Neuronal stem cell (in vitro differentiated cells): Measurements from ENCODE around the gene NDUFS2.

Source experiments
- DNase-seq: peaks from one replicate; pipeline ENCODE4 v3.0.0-alpha.2; 2013; ENCODE audit warnings: low spot score
- H2AFZ ChIP-seq: one replicate; pipeline ENCODE4 v1.6.1; 2013; ENCODE audit warnings: mild to moderate bottlenecking, low read length, inconsistent platforms
- H2AK5ac ChIP-seq: 2 replicates; pipeline ENCODE4 v1.6.1; 2013; ENCODE audit warnings: low read depth, mild to moderate bottlenecking, inconsistent platforms, low read length, moderate library complexity, mixed read lengths
- H2BK120ac ChIP-seq: 2 replicates; pipeline ENCODE4 v1.6.1; 2013; ENCODE audit warnings: low read depth, mild to moderate bottlenecking, inconsistent platforms, low read length, moderate library complexity, mixed read lengths
- H2BK12ac ChIP-seq: one replicate; pipeline ENCODE4 v1.6.1; 2013; ENCODE audit warnings: low read length, inconsistent platforms
- H2BK15ac ChIP-seq: 2 replicates; pipeline ENCODE4 v1.6.1; 2013; ENCODE audit warnings: mild to moderate bottlenecking, low read length, inconsistent platforms, mixed read lengths
- H2BK5ac ChIP-seq: one replicate; pipeline ENCODE4 v1.6.1; 2013; ENCODE audit warnings: inconsistent platforms, mild to moderate bottlenecking, low read length, moderate library complexity
- H3K14ac ChIP-seq: one replicate; pipeline ENCODE4 v1.6.1; 2013; ENCODE audit warnings: low read length, inconsistent platforms
- H3K18ac ChIP-seq: 2 replicates; pipeline ENCODE4 v1.6.1; 2013; ENCODE audit warnings: low read length, inconsistent platforms
- H3K23ac ChIP-seq: 2 replicates; pipeline ENCODE4 v1.6.1; 2013; ENCODE audit warnings: low read depth, mild to moderate bottlenecking, mixed read lengths, low read length, inconsistent platforms; ENCODE audit not compliant: poor library complexity
- H3K27ac ChIP-seq: replicated peaks from 3 replicates; pipeline ENCODE4 v1.5.1; 2013; ENCODE audit warnings: low read length, inconsistent platforms
- H3K27me3 ChIP-seq, 3 experiments: 2 replicates each; pipeline ENCODE4 v1.6.1; 2013; ENCODE audit warnings: low read length in 3 of 3, mild to moderate bottlenecking in 2 of 3, inconsistent platforms in 1 of 3, low read depth in 1 of 3, mixed read lengths in 1 of 3, moderate library complexity in 1 of 3; ENCODE audit not compliant: control insufficient read depth in 3 of 3, insufficient read depth in 3 of 3
- H3K36me3 ChIP-seq, 2 donors: replicated peaks in 1 of 2; 2 replicates each; pipeline ENCODE4 v1.6.1; 2013; ENCODE audit warnings: low read length in 2 of 2; ENCODE audit not compliant: control insufficient read depth in 2 of 2, insufficient read depth in 2 of 2
- H3K4ac ChIP-seq: 2 replicates; pipeline ENCODE4 v1.6.1; 2013; ENCODE audit warnings: inconsistent platforms, mild to moderate bottlenecking, low read length, moderate library complexity
- H3K4me1 ChIP-seq, 2 donors: 1 replicate in 1 of 2; 2 replicates in 1 of 2; pipeline ENCODE4 v1.6.1; 2013; ENCODE audit warnings: low read length in 2 of 2, low read depth in 1 of 2; ENCODE audit not compliant: control insufficient read depth in 2 of 2, insufficient read depth in 1 of 2
- H3K4me2 ChIP-seq: one replicate; pipeline ENCODE4 v1.6.1; 2013; ENCODE audit warnings: mild to moderate bottlenecking, low read length, inconsistent platforms; ENCODE audit not compliant: insufficient read depth, poor library complexity, severe bottlenecking
- H3K4me3 ChIP-seq, 2 donors: 2 replicates each; pipeline ENCODE4 v1.5.1; 2013; ENCODE audit warnings: low read length in 2 of 2, mild to moderate bottlenecking in 2 of 2, inconsistent platforms in 1 of 2, moderate library complexity in 1 of 2
- H3K79me1 ChIP-seq: one replicate; pipeline ENCODE4 v1.6.1; 2013; ENCODE audit warnings: low read depth, mild to moderate bottlenecking, inconsistent platforms, low read length, moderate library complexity
- H3K9ac ChIP-seq: one replicate; pipeline ENCODE4 v1.6.1; 2013; ENCODE audit warnings: mild to moderate bottlenecking, low read depth, low read length, inconsistent platforms; ENCODE audit not compliant: poor library complexity
- H3K9me3 ChIP-seq, 2 donors: replicated peaks in 1 of 2; 2 replicates each; pipeline versions ENCODE3 to v1.6.1; 2013; ENCODE audit warnings: low read length in 2 of 2, mild to moderate bottlenecking in 2 of 2, inconsistent platforms in 1 of 2, low read depth in 1 of 2, mixed read lengths in 1 of 2, moderate library complexity in 1 of 2; ENCODE audit not compliant: control insufficient read depth in 2 of 2, insufficient read depth in 1 of 2
- H4K8ac ChIP-seq: one replicate; pipeline ENCODE4 v1.6.1; 2013; ENCODE audit warnings: low read depth, mild to moderate bottlenecking, inconsistent platforms, low read length, moderate library complexity
- H4K91ac ChIP-seq: one replicate; pipeline ENCODE4 v1.6.1; 2013; ENCODE audit warnings: low read length, low read depth, mild to moderate bottlenecking, inconsistent platforms; ENCODE audit not compliant: poor library complexity
- WGBS, 2 donors: extraction: QIAGEN DNeasy Blood & Tissue Kit; methylation state at CpG; one replicate each; pipeline ENCODE4 v1.1.7; 2013; ENCODE audit warnings: missing lambda C conversion rate in 2 of 2, mixed read lengths in 1 of 2; ENCODE audit not compliant: insufficient read length in 2 of 2, insufficient replicate concordance in 1 of 2; ENCODE audit errors: extremely low coverage in 2 of 2; 5-methylcytosine and 5-hydroxymethylcytosine counted together

The NDUFS2 gene

GRCh38 chr1:161219078-161219892 is 17.1 kb downstream of the NDUFS2 start:
- peaks cover 0 to 4% (median 0%) of the 10 kb centered on the region in 3 experiments for H3K27me3 ChIP-seq
- H3K23ac ChIP-seq = no peak overlapping the region
- peaks cover 2 to 10% of the 10 kb centered on the region in 2 donors for H3K36me3 ChIP-seq
- no peak overlapping the region for H2BK12ac ChIP-seq
- DNase-seq = no peak
- H3K4ac ChIP-seq = no peak overlapping the region
- H2AK5ac ChIP-seq = no peak overlapping the region
- no peak overlapping the region for H4K91ac ChIP-seq
- H3K27ac ChIP-seq = no peak overlapping the region
- H3K4me3 ChIP-seq = no peak overlapping the region
- no peak overlapping the region for H2BK5ac ChIP-seq
- no peak overlapping the region for H4K8ac ChIP-seq
- peaks cover 4 to 6% of the 10 kb centered on the region in 2 donors for H3K4me1 ChIP-seq
- no peaks in the 10 kb centered on the region for H3K79me1 ChIP-seq
- no peak overlapping the region for H3K9ac ChIP-seq
- WGBS, 2 donors = no CpG with 5 or more reads among the region's 5 CpGs
- H2AFZ ChIP-seq = no peak overlapping the region
- H2BK120ac ChIP-seq = no peak overlapping the region
- H3K9me3 ChIP-seq = no peaks in the 10 kb centered on the region
- H3K18ac ChIP-seq = no peak overlapping the region
- H2BK15ac ChIP-seq = no peak overlapping the region
- H3K14ac ChIP-seq = no peak overlapping the region
- no peak overlapping the region for H3K4me2 ChIP-seq

- no CpG with 5 or more reads among the region's 5 CpGs for WGBS, 2 donors
- DNase-seq = no peak
- no peak overlapping the region for H3K27ac ChIP-seq
These were observed 17.8 kb downstream of the NDUFS2 start for GRCh38 chr1:161220002-161220401.

GRCh38 chr1:161222175-161223019 is 20.2 kb downstream of the NDUFS2 start:
- Histone ChIP-seq H4K8ac (no peak overlapping the region), H3K36me3 (no peaks in the 10 kb centered on the region), H3K4me3 (no peak overlapping the region), H3K4me2 (no peak overlapping the region), H3K27me3 (peaks cover 0 to 4% (median 0%) of the 10 kb centered on the region in 3 experiments), H3K79me1 (no peaks in the 10 kb centered on the region), H2AK5ac (no peak overlapping the region), H2BK15ac (no peak overlapping the region), H2AFZ (no peak overlapping the region), H3K27ac (no peak overlapping the region), H3K4ac (no peak overlapping the region), H3K14ac (no peak overlapping the region), H3K9ac (no peak overlapping the region), H3K4me1 (peaks cover 6 to 9% of the 10 kb centered on the region in 2 donors), H2BK5ac (no peak overlapping the region), H3K9me3 (no peaks in the 10 kb centered on the region), H2BK120ac (no peak overlapping the region), H2BK12ac (no peak overlapping the region), H3K18ac (no peak overlapping the region), H4K91ac (no peak overlapping the region), H3K23ac (no peak overlapping the region)
- WGBS, 2 donors = no CpG with 5 or more reads among the region's 6 CpGs
- DNase-seq = no peak

More at GRCh38 chr1:161220002-161220401, 17.8 kb downstream of the NDUFS2 start:
- no peak overlapping the region for H2BK12ac ChIP-seq
- no peak overlapping the region for H4K8ac ChIP-seq
- peaks cover 0 to 4% of the 10 kb centered on the region in 2 donors for H3K36me3 ChIP-seq
- no peak overlapping the region for H3K9ac ChIP-seq
- H3K4me3 ChIP-seq = no peak overlapping the region
- no peak overlapping the region for H3K4me2 ChIP-seq
- H2BK15ac ChIP-seq = no peak overlapping the region
- H3K4ac ChIP-seq = no peak overlapping the region
- no peaks in the 10 kb centered on the region for H3K9me3 ChIP-seq
- H3K4me1 ChIP-seq = peaks cover 4 to 6% of the 10 kb centered on the region in 2 donors
- no peak overlapping the region for H2AFZ ChIP-seq
- H2AK5ac ChIP-seq = no peak overlapping the region
- no peak overlapping the region for H3K18ac ChIP-seq
- no peak overlapping the region for H3K23ac ChIP-seq
- H2BK120ac ChIP-seq = no peak overlapping the region
- no peak overlapping the region for H3K14ac ChIP-seq
- H3K79me1 ChIP-seq = no peaks in the 10 kb centered on the region
- H2BK5ac ChIP-seq = no peak overlapping the region
- H4K91ac ChIP-seq = no peak overlapping the region
- peaks cover 0 to 4% (median 0%) of the 10 kb centered on the region in 3 experiments for H3K27me3 ChIP-seq
